GM18498 (cell line): ENCODE results near the gene CDC27.
"Not testable (repeated sequence)": the region's sequence is repeated elsewhere in the genome, so short reads cannot be mapped to it uniquely, and the experiment has no call there.

Experiments used
- ATAC-seq: cut with Tn5 transposase; IDR thresholded peaks from one replicate; pipeline ENCODE4 v1.9.1; 2021; ENCODE audit warnings: mild to moderate bottlenecking, moderate library complexity; ENCODE audit not compliant: unreplicated experiment

The CDC27 gene

DNA sequence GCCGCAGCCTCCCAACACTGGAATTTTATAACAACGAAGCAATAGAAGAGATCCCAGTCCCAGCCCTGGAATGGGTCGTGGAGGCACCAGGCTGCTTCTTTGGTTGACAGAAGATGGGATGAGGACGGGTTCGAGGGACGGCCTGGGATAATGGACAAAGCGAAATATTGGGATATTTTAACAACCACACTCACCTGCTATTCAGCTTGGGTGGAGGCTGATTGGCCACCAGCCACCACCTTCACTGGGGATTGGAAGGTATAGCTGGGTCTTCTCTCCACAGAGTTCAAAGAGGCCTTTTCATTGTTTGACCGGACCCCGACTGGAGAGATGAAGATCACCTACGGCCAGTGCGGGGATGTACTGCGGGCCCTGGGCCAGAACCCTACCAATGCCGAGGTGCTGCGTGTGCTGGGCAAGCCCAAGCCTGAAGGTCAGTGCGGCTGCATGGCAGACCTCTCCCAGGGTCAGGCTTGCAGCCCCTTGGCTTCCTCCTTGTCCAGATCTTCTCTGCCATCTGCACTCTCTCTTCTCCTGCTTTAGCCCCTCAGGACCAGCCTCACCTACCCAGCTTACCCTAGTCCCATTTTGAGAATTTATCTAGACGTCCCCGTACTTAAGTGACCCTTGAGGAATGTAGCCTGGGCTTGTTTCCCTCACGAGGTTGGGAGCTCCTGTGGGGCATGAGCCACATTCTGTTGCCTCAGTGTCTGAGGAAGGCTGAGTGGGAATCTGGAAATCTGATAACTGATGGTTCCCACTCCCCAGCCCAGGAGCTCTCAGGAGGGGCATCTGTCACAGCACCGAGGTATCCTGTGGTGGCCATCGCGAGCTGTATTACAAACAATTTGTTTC, 30.8 kb upstream of the CDC27 start:
- ATAC-seq, result no peak

DNA sequence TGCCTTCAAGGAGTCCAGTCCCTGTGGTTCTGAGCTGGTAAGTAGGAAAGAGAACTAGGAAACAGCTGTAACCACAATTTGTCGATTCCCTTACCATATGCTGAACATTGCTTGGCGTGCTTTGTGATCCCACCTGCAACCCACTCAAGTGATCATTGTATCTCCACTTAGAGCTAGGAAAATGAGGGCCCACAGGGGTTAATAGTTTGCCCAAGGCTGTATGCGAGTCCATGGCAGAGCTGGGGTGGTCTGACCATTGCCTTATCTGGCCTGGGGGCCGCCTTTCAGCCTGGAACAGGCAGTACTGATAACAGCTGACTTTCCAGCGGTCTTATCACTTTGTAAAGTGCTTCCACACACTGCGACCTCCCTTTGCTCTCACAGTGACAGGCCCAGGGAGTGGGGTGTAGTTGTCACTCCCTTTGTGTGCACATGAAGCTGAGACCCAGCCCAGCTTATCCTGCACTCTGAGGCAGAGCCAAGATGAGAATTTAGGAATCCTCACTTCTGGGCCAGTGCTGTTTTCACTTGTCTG, 29.9 kb upstream of the CDC27 start:
- no peak for ATAC-seq

DNA sequence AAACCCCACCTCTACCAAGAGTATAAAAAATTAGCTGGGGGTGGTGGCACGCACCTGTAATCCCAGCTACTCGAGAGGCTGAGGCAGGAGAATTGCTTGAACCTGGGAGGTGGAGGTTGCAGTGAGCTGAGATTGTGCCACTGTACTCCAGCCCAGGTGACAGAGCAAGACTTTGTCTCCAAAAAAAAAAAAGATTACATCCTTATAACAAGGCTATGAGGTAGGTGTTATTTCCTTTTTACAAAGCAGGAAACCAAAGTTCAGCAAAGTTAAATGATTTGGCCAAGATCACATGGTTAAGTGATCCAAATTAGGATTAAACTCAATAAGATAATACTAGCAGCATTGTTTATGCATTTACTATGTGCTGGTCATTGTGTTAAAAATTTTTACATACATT, 28.2 kb upstream of the CDC27 start:
- ATAC-seq, result not testable (repeated sequence)

DNA sequence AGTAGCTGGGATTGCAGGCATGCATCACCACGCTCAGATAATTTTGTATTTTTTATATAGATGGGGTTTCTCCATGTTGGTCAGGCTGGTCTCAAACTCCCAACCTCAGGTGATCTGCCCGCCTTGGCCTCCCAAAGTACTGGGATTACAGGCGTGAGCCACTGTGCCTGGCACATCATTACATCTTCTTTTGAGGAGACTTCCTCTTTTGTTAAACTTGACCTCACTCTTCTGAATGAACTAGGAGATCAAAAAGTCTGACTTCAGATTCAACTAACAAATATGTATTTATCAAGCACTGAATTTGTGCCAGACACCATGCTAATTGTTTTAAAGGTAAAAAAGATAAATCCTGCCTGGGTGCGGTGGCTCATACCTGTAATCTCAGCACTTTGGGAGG, 27.7 kb upstream of the CDC27 start:
- not testable (repeated sequence) for ATAC-seq

DNA sequence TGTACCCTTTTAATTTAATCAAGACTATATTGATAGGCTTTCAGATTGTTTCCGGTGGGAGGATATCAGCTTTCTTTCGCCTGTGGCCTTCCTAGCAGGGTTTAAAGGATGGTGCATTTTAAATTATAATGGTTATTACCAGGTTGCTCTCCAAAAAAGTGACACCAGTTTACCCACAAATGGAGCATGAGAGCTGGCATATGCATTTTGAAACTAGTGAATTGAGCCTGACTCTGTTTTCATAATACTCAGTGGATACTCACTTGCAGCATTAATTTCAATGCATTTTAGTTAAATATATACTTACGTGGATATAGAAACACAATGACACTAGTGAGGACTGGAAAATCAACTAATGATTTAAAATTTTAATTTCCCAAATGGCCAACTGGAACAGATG, 25.8 kb upstream of the CDC27 start:
- no peak for ATAC-seq

DNA sequence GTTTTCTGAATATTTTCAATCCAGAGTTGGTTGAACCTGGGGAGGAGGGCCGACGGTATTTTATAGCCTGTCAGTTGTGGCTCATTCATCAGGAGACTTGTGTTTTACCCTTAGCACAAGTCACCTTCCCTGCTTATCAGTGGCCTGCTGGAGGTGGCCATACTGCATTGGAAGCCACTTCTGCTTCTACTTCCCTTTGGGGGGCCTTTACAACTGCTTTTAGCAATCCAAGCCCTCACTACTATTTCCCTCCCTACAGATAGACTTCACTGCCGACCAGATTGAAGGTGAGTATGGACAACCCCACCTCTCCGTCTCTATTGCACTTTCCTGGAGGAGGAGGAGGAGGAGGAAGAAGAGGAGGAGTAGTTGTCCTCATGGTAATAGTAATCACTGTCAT, 24.4 kb upstream of the CDC27 start:
- ATAC-seq, result no peak

DNA sequence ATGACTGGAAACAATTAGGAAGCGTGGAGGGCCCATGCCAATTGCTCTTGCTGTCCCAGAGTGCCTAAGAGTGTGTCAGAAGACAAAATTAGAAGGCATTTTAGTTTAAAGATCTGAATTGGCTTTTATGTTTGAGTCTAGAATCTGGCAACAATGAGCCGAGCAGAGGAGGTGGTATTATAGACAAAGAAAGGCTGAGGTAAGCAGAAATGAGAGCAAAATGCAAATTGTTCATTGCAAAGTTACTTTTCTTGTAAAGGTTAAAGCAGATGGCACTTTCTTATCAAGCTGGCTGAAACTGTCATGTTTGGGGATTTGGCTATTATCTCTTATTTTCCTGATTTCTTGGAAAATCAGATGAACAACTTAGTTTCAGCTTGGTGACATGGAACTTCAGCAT, 23.4 kb upstream of the CDC27 start:
- ATAC-seq, result no peak

DNA sequence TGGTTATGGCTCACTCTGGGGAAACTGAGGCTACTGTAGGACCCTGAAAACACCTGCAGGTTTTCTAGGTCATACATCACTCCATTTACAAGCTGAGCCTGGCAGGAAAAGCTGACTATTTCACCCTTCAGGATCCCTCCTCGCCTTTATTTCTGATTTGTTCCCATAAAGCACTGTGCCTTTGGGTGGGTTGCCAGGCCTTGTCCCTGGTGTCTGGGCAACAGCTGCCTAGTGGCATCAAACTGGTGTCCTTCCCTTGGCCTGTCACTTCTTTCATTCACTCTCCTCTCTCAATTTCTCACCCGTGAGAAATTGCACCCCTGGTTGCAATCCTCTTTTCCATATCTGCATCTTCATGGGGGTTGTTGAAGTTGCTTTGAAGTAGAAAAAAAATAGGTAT, 21.7 kb upstream of the CDC27 start:
- no peak for ATAC-seq

DNA sequence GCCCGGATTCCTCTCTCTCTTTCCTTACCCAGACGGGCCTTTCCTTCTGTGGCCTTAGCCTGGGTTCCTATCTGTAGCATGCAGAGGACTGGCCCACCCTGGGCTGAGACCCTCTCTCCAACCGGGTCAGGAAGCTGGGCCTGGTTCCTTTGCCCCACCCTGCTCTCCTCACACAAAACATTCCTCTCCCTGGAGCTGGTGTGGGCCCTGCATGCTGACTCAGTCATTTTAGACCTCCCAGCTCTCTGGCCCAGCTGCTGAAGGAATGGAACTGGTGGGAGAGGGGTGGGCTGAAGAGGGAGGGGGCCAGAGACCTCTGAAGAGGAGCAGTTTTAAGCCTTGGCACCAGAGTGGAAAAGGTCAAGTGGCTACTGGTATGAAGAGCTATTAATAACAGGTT, 21.0 kb upstream of the CDC27 start:
- ATAC-seq, result no peak

DNA sequence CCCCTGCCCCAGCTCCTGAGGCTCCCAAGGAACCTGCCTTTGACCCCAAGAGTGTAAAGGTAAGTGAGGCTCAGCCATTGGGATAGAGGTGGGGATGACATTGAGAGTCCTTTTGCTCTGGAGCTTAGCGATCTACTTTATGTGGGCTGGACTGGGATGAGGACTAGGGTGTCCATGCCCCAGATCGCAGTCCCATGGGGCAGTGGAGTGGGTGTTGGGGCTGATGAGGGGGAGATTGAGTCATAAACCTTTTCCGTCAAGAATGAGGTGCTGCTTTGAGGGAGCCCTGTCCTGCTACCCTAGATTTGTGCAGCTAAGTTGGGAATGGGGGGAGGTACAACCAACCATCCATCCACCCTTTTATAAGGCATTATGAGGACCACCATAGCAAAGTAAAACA, 20.4 kb upstream of the CDC27 start:
- ATAC-seq, result no peak

DNA sequence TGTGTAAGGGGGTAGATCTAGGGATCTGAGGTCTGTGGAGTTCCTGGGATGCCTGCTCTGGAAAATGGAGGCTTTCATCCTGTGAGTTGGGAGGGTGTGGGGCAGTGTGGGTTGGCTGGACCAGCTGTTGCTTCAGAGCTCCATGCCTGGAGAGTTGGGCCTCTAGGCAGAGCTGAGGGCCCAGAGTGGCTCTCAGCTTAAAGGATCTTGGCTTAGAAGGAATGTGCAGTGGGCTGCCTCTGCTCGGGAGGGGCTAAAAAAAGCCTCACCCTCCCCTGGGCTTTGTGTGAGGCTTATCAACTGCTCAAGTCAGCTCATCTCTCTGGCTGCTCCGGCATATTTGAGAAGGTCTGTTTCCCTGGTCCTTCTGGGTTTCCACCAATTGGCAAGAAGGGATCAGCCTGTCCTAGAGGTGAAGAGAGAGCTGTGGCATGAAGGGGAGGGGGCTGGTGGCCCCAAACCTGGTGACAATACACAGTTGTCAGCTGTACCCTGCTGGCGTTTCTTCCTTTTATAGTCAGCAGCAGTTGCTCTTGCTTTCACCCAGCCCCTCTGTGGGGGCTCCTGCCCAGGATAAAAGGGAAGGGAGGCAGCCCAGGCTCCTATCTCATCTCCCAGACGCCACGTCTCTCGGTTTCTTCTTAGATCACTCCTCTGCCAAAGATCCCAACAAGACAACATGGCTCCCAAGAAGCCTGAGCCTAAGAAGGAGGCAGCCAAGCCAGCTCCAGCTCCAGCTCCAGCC, 19.8 kb upstream of the CDC27 start, which contains the start of gene MYL4:
Gene MYL4 (plus strand): TSS at position 605 of the 745 bp plus-strand sequence. CDS start 75 bp downstream, at position 680.
- no peak for ATAC-seq

DNA sequence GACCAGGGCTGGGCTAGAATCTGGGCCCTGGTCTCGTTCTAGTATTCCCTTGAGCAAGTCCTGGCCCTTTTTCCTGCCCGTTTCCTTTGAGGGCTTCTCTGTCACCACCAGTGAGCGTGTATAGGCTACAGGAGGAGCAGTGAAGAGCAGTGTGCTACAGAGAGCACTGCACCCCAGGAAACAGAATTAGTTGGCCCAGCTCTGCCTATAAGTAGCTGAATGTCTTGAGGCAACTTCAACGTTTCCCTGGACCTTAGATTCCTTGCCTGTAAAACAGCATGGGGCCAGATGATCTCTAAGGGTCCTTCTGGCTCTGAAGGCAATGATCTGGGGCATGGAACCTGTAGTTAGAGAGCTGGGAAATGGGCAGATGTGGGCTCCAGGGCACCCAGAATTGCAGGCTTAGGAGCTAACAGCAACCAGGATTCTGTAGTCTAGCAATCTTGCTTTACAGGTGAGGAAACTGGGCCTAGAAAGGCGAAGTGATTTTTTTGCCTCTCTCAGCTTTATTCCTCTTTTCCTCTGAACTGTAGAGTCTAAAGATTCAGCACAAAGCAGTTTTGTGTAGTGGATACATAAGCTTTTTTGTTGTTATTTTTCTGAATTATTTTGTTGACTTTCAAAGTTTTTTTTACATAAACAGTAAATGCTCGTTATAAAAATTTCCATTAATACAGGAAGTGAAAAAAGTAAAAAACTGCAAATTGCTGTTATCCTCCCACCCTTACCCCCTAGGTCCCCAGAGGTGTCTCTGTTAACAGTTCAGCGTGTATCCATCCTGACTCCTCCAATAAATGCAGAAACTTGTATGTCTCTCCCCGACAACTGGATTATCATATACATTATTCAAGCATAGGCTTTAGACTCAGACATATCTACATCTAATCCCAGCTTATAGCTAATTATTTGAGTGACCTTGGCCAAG, 18.3 kb upstream of the CDC27 start:
- no peak for ATAC-seq

DNA sequence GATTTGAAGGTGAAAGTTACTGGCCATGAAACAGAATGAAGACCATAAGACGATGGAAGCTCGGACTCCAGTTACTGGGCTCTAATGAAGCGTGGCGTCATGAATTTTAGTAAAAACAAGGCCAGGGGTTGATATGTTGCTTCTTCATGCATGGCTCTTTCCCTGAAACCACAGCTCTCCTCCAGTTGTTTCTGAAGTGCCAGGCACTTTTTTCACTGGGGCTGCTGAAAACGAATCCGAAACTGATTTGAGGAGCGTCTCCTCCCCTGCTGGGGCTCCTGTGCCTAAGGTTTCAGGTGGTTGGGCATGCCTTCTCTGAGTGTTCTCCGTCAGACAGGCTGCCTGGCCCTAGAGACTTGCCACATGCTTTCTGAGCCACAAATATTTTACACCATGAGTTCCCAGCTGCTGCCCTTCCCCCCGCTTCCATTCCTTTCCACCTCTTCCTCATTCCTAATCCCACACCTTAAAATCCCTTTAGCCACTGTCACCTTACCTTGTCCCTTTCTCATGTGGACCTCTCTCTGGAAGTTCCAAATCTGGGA, 16.4 kb upstream of the CDC27 start:
- ATAC-seq, result peak; percentile 70

DNA sequence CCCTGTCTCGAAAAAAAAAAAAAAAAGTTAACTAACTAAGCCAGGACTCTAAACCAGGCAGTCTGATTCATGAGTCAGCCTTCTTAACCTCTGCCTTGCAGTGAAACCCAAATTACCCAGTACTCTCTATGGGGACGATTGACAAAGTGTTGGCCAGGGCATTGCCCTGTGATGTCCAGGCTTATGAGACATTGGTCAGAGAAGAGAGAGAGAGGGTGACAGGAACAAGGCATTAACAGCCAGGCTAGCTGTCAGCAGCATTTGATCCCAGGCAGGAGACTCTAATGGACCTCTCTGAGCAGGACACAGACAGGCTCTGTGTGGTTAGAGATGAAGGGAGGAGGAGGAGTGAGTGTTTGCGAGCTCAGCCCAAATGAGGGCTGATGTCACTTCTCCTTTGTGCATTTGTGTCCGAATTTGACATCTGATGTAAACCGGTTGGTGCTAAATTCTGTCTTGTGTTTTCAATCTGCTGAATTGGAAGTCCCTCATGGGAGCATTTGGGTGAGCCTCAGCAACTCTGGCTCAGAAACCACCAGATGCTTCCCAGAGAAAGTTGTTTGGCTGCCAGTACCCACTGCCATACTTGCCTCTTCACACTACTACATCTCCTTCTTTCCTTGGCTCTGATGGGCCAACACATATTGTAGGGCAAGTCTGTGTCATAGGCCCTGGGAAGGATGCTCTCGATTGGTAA, 15.8 kb upstream of the CDC27 start:
- ATAC-seq, result peak; percentile 53

DNA sequence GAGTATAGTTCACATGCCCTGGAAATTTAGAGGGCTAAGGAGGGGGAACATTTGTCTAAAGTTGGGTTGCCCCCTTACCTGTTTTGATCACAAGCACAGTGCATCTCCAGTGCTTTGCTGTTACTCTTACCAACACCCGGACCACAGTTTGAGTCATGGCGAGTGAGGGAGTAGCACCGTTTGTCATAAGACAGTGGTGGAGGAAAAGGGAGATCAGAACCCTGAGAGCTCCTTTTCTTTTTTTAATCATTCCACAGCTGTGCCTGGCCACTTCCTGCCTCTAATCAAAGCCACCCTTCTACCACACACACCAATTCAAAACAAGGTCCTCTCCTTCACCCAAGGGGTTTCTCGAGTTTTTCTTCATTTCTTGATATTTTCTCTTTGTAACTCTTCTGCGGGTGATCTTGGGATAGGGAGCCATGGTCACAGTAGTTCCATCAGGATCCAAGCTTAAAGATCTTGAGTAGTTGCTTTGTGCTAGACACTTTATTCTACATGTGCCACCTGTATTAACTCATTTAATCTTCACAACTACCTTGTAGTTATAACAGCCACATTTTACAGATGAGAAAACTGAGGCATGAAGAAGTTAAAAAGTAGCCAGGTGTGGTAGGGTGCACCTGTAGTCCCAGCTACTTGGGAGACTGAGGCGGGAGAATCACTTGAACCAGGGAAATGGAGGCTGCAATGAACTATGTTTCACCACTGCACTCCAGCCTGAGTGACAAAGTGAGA, 15.1 kb upstream of the CDC27 start:
- ATAC-seq, result no peak

DNA sequence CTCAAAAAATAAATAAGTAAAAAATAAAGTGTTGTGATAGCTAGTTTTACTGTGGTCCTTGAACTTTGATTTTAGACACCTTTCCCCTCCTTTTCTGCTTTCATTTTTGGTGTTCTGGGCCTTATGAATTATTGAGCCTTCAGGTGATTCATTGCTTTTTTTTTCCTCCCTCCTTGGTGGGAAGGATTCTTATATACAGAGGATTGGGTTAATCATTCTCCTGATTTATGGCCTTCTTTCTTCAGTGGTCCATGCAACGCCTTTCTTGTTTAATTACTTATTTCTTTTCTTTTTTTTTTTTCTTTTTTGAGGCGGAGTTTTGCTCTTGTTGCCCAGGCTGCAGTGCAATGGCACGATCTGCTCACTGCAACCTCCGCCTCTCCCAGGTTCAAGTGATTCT, 12.1 kb upstream of the CDC27 start:
- no peak for ATAC-seq

DNA sequence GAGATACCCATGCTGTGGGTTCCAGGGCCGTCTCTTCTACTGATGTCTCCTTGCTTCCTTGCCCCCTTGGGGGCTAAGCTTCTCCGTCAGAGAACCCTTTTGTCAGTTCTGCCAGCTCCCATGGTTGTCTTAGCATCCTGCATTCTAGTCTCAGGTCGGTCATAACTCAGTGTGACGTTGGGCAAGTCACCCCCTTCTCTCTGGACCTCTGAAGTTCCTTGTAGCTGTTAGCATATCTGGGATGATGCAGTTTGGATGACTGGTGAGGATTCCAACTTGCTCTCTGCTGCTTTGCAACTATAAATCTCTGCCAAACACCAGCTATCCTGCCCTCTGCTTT, 11.2 kb upstream of the CDC27 start:
- ATAC-seq, result no peak

DNA sequence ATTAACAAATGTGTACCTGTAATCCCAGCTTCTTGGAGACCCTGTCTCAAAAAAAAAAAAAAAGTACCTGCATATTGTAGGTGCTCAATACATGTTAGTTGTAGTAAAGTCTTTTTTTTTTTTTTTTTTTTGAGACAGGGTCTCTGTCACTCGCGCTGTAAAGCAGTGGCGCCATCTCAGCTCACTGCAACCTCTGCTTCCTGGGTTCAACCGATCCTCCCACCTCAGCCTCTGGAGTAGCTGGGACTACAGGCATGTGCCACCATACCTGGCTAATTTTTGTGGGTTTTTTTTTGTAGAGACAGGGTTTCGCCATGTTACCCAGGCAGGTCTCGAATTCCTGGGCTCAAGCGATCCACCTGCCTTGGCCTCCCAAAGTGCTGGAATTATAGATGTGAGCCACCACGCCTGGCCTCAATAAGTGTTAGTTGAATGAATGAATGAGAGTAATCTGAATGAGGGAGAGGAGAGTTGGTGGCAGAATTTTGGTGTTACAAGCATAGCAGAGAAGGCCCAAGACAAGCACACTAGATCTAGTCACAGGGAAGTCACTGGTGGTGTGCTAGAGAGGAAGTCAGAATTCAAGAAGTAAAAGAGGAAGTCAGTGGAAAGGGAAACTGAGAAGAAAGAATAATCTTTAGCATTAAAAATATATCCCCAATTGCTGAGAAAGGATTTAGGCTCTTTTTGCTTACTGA, 10.7 kb upstream of the CDC27 start:
- ATAC-seq, result no peak

DNA sequence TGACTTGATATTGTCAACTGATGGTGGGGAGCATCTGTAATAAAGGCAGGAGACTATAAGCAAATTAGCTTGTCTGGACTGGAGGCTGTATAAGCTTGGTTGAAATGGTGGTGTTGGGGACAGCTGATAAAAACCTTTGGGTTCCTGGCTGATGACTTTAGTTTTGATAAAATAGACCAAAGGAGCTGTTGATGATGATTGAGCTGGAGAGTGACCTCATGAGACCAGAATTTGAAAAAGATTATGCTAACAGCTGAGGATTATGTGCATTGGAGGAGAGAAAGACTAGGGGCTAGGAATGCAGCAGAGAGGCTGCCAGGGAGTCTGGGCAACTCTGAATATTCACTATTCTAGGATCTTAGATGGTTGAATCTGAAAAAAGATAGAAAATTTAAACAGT, 8.7 kb upstream of the CDC27 start:
- ATAC-seq, result no peak
